DOHH2 (cell line): Measurements from ENCODE around the gene CPZ.

Experiments used
- H3F3A ChIP-seq: fragments of 200-600 bp; sonication (generic), shearing (Covaris generic); 2 replicates; pipeline ENCODE4 v1.6.0; 2016; ENCODE audit warnings: antibody characterized with exemption, mild to moderate bottlenecking; ENCODE audit not compliant: control insufficient read depth, insufficient read depth
- H3K27ac ChIP-seq: fragments of 200-600 bp; sonication (generic); 2 replicates; pipeline ENCODE4 v1.5.1; 2014; ENCODE audit warnings: low read depth, mild to moderate bottlenecking, low read length, moderate library complexity
- H3K27me3 ChIP-seq: fragments of 200-600 bp; sonication (generic); 2 replicates; pipeline ENCODE4 v1.6.1; 2014; ENCODE audit warnings: mild to moderate bottlenecking, low read length, mixed read lengths; ENCODE audit not compliant: control insufficient read depth
- H3K36me3 ChIP-seq: fragments of 200-600 bp; sonication (generic); 2 replicates; pipeline ENCODE4 v1.6.1; 2014; ENCODE audit warnings: mild to moderate bottlenecking, low read length, moderate library complexity, mixed read lengths; ENCODE audit not compliant: control insufficient read depth
- H3K4me1 ChIP-seq: fragments of 200-600 bp; sonication (generic); 2 replicates; pipeline ENCODE4 v1.6.1; 2014; ENCODE audit warnings: mild to moderate bottlenecking, low read length, mixed read lengths; ENCODE audit not compliant: control insufficient read depth
- H3K4me2 ChIP-seq: fragments of 200-600 bp; sonication (generic); 2 replicates; pipeline ENCODE4 v1.6.0; 2014; ENCODE audit warnings: mild to moderate bottlenecking, low read length, moderate library complexity
- H3K4me3 ChIP-seq: fragments of 200-600 bp; sonication (generic); 2 replicates; pipeline ENCODE4 v1.5.1; 2014; ENCODE audit warnings: mild to moderate bottlenecking, low read length, mixed read lengths
- H3K79me2 ChIP-seq: fragments of 200-600 bp; sonication (generic); 2 replicates; pipeline ENCODE4 v1.6.1; 2014; ENCODE audit warnings: mild to moderate bottlenecking, low read length, mixed read lengths; ENCODE audit not compliant: control insufficient read depth
- H3K9me2 ChIP-seq: fragments of 200-600 bp; sonication (generic); replicated peaks from 2 replicates; pipeline ENCODE4 v1.6.1; 2014; ENCODE audit warnings: mild to moderate bottlenecking, low read length, mixed read lengths; ENCODE audit not compliant: control insufficient read depth
- H3K9me3 ChIP-seq: fragments of 200-600 bp; sonication (generic); 2 replicates; pipeline ENCODE4 v1.6.1; 2014; ENCODE audit warnings: antibody characterized with exemption, low read length, mixed read lengths; ENCODE audit not compliant: control insufficient read depth, insufficient read depth
- H4K20me1 ChIP-seq: fragments of 200-600 bp; sonication (generic); 2 replicates; pipeline ENCODE4 v1.6.0; 2014; ENCODE audit warnings: low read depth, mild to moderate bottlenecking, antibody characterized with exemption, low read length, moderate library complexity; ENCODE audit not compliant: control insufficient read depth, insufficient read depth
- CTCF ChIP-seq: fragments of 200-600 bp; sonication (generic); IDR thresholded peaks from one replicate; pipeline ENCODE4 v1.5.1; 2014; ENCODE audit warnings: antibody characterized with exemption, mild to moderate bottlenecking, low read depth, low read length; ENCODE audit not compliant: poor library complexity, severe bottlenecking
- EZH2phosphoT487 ChIP-seq: fragments of 200-600 bp; sonication (generic); IDR thresholded peaks from 2 replicates; pipeline ENCODE4 v1.6.1; 2017; ENCODE audit warnings: borderline replicate concordance, mild to moderate bottlenecking, antibody characterized with exemption, low read length, moderate library complexity, mixed read lengths

Gene CPZ

GRCh38 chr4:8559524-8560264, 32.9 kb upstream of the CPZ start:
- H3F3A ChIP-seq = no peaks in the 10 kb centered on the region
- H3K36me3 ChIP-seq = no peaks in the 10 kb centered on the region
- H3K9me3 ChIP-seq = no peaks in the 10 kb centered on the region
- TF ChIP-seq EZH2phosphoT487 = no peak
- no peak for TF ChIP-seq CTCF
- H3K9me2 ChIP-seq = no peaks in the 10 kb centered on the region
- no peaks in the 10 kb centered on the region for H4K20me1 ChIP-seq
- no peaks in the 10 kb centered on the region for H3K4me1 ChIP-seq
- H3K27me3 ChIP-seq = no peaks in the 10 kb centered on the region
- no peaks in the 10 kb centered on the region for H3K79me2 ChIP-seq
- no peak overlapping the region for H3K27ac ChIP-seq
- H3K4me2 ChIP-seq = no peak overlapping the region
- H3K4me3 ChIP-seq = no peak overlapping the region

DNA sequence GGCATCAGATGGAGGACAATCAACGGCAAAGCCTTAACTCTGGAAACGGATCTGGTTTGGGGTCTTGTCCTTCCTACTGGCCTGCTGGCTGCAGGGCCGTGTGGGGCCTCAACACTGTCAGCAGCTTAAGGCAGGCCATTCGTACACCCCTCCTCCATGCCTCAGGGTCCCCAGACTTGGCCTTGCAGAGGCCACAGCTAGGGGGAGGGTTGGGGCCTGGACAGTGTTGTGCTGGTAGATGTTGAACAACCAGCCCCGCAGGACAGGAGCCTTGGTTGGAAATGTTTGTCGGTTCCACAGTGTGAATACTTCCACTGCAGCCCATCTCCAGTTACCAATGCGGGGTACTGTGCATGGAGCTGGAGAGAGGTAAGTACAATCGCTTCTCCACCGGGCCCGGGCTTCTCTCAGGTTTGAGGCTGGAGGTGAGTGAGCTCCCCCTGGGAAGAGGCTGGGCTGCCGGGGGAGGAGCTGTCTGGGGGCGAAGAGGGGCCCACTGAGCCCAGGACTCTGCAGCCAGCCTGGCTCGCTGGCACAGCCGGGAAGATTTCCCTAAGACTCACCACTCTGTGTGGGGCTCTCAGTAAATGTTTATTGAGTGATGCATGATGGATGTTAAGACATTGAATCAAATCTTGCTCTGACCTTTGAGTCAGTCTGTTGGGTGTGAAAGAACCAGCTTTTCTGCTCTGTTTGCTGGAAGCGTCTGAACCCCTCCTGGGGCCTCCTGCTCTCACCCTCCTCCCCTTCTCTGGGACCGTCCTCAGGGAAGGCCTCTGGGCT, 32.1 kb upstream of the CPZ start:
- H3K4me1 ChIP-seq = no peaks in the 10 kb centered on the region
- no peaks in the 10 kb centered on the region for H3K9me3 ChIP-seq
- no peak overlapping the region for H3K4me3 ChIP-seq
- no peaks in the 10 kb centered on the region for H3K36me3 ChIP-seq
- H3K4me2 ChIP-seq = no peak overlapping the region
- H3K9me2 ChIP-seq = no peaks in the 10 kb centered on the region
- no peaks in the 10 kb centered on the region for H3K79me2 ChIP-seq
- no peaks in the 10 kb centered on the region for H4K20me1 ChIP-seq
- H3K27ac ChIP-seq = no peak overlapping the region
- no peak for TF ChIP-seq EZH2phosphoT487
- no peak for TF ChIP-seq CTCF
- H3F3A ChIP-seq = no peaks in the 10 kb centered on the region
- no peaks in the 10 kb centered on the region for H3K27me3 ChIP-seq

DNA sequence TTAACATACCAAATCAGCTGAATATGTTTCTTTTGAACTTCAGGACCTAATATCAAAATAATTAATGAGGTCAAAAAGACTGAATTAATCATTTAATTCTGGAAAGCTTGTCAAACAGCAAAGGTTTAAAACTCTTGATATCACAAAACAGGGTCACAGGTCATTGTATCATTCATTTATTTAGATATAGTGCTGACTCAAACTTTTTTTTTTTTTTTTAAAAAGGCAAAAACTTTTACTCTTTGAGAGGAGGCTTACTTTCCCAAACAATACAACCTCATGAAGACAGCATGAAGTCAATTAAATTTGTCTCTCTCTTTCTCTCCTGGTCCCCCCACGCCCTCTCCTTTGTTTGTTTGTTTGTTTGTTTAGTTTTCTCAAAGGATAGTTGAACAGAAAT, 28.0 kb upstream of the CPZ start:
- no peaks in the 10 kb centered on the region for H3K27me3 ChIP-seq
- H3K79me2 ChIP-seq = no peaks in the 10 kb centered on the region
- TF ChIP-seq EZH2phosphoT487 = no peak
- TF ChIP-seq CTCF = no peak
- no peaks in the 10 kb centered on the region for H4K20me1 ChIP-seq
- no peaks in the 10 kb centered on the region for H3K9me2 ChIP-seq
- H3K4me2 ChIP-seq = no peak overlapping the region
- H3K27ac ChIP-seq = no peak overlapping the region
- H3K4me1 ChIP-seq = no peaks in the 10 kb centered on the region
- no peak overlapping the region for H3K4me3 ChIP-seq
- H3K9me3 ChIP-seq = no peaks in the 10 kb centered on the region; the same call in 1 of the 2 replicates
- no peaks in the 10 kb centered on the region for H3F3A ChIP-seq
- no peaks in the 10 kb centered on the region for H3K36me3 ChIP-seq
